Natural killer cell (primary cell): ENCODE measurements around the gene LSAMP. TPM values are rescaled to one million over a fixed set of nuclear protein-coding genes. Genes with fewer than 3 reads are reported as not detected.

Experiments
- ATAC-seq, 3 donors: fragments of 150-1000 bp in 2 of 3; fragments of 200-7000 bp in 1 of 3; cut with Tn5 transposase; 1 replicate in 1 of 3; 2 replicates in 2 of 3; pipeline ENCODE4 v1.10.0; 2021; ENCODE audit warnings: mild to moderate bottlenecking in 2 of 3, moderate library complexity in 2 of 3
- DNase-seq, 2 donors: peaks; one replicate each; pipeline versions ENCODE4 v3.0.0 to v3.0.0-alpha.2; 2013 to 2021; ENCODE audit warnings: mixed read lengths in 1 of 2
- H3K27ac ChIP-seq: one replicate; pipeline ENCODE4 v1.5.1; 2013; ENCODE audit warnings: mild to moderate bottlenecking, low read length
- H3K27me3 ChIP-seq: one replicate; pipeline ENCODE4 v1.6.1; 2013; ENCODE audit warnings: low read length; ENCODE audit not compliant: control insufficient read depth, insufficient read depth
- H3K36me3 ChIP-seq: one replicate; pipeline ENCODE4 v1.6.1; 2013; ENCODE audit warnings: low read length; ENCODE audit not compliant: control insufficient read depth, insufficient read depth
- H3K4me1 ChIP-seq: one replicate; pipeline ENCODE4 v1.6.1; 2013; ENCODE audit warnings: low read length; ENCODE audit not compliant: control insufficient read depth, insufficient read depth
- H3K4me3 ChIP-seq: one replicate; pipeline ENCODE4 v1.5.1; 2013; ENCODE audit warnings: low read length
- H3K9me3 ChIP-seq: one replicate; pipeline ENCODE4 v1.6.1; 2013; ENCODE audit warnings: low read length; ENCODE audit not compliant: control insufficient read depth, insufficient read depth
- H3K27ac Mint-ChIP-seq, 2 donors: one replicate each; pipeline ENCODE4 v1.8.0; 2022; ENCODE audit warnings: mild to moderate bottlenecking in 2 of 2, mixed read lengths in 2 of 2, moderate library complexity in 1 of 2
- H3K27me3 Mint-ChIP-seq, 2 donors: one replicate each; pipeline ENCODE4 v1.8.0; 2022; ENCODE audit warnings: low read depth in 2 of 2, mixed read lengths in 2 of 2
- H3K36me3 Mint-ChIP-seq: one replicate; pipeline ENCODE4 v1.8.0; 2022; ENCODE audit warnings: mixed read lengths
- H3K4me1 Mint-ChIP-seq, 2 donors: one replicate each; pipeline ENCODE4 v1.8.0; 2022; ENCODE audit warnings: mixed read lengths in 2 of 2
- H3K4me3 Mint-ChIP-seq: one replicate; pipeline ENCODE4 v1.8.0; 2022; ENCODE audit warnings: mild to moderate bottlenecking, moderate library complexity, mixed read lengths
- H3K9me3 Mint-ChIP-seq, 2 donors: one replicate each; pipeline ENCODE4 v1.8.0; 2022; ENCODE audit warnings: mixed read lengths in 2 of 2
- CTCF ChIP-seq: fragments of 200-600 bp; IDR thresholded peaks from one replicate; pipeline ENCODE4 v1.8.0; 2022; ENCODE audit warnings: antibody characterized with exemption
- WGBS: methylation state at CpG from one replicate; pipeline ENCODE4 v1.1.7; 2013; ENCODE audit warnings: missing lambda C conversion rate; ENCODE audit not compliant: insufficient coverage; 5-methylcytosine and 5-hydroxymethylcytosine counted together
- intact Hi-C: fragments of 100-400 bp; cut with micrococcal nuclease; formaldehyde crosslinking; loops from one replicate; pipeline ENCODE4 v1.14.2; 2022
- total RNA-seq, 4 donors: library from RNA; stranded (reverse); fragments of 120-200 nt in 1 of 4; gene quantifications; one replicate each; pipeline versions ENCODE4 v1.2.3 to v1.2.4, GENCODE V29; 2013 to 2022

The LSAMP gene
- total RNA-seq, 3 donors from 2014 or later (not counting 1 experiment from before 2014, with no cell fraction given), result not detected

- DNase-seq, result no peak
- Histone ChIP-seq H3K9me3 (no peaks in the 10 kb centered on the region), H3K36me3 (no peaks in the 10 kb centered on the region), H3K4me3 (no peak overlapping the region), H3K4me1 (no peaks in the 10 kb centered on the region), H3K27me3 (no peaks in the 10 kb centered on the region), H3K27ac (no peak overlapping the region)
- no peak for TF ChIP-seq CTCF
- Mint-ChIP-seq H3K9me3 (peaks cover 10 to 19% of the 10 kb centered on the region in 2 donors), H3K36me3 (no peaks in the 10 kb centered on the region), H3K4me3 (no peak overlapping the region), H3K27me3 (no peaks in the 10 kb centered on the region), H3K4me1 (no peaks in the 10 kb centered on the region), H3K27ac (no peak overlapping the region)
- 31% methylated on average over 3 of the region's 3 CpGs for WGBS
- intact Hi-C loops, result no loop called here
- no peak for ATAC-seq
Observed at GRCh38 chr3:116423374-116423773, 21.9 kb downstream of the LSAMP start.

DNA sequence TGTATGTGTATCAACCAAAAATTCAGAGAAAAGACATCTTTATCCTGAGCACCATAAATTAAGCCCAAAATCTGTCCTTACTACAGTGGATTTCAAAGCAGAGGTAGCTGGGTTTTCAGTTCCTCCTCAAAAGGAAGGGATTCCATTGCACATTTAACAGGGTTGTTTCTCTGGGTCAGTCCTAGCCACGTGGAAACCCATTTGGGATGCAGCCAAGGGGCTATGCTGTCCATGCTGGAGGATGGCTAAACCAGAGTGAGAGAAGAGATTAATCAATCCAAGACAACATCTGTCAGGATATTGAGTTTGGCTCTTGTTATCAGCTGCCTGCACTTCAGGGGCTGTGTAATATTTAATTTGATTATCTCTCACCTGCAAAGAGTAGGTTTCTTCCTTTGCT is 28.1 kb downstream of the LSAMP start:
- no peaks in the 10 kb centered on the region for H3K36me3 Mint-ChIP-seq
- intact Hi-C loops, result no loop called here

DNA sequence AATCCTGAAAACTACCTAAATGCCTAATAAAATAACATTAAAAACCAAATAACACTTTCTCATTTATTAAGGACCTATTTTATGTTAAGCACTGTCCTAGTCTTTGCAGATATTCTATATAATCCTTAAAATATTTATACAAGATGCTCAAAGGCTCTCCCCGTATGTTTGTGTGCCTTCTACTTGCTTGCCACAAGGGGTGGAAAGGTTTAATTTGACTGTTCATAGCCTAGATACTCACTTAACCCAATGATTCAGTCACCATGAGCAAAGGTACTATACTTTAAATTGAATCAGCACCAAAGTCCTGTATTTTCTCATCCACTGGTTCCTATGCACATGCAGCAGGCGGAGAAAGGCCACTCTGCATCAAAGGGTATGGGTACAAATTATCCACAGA is 32.0 kb downstream of the LSAMP start:
- ATAC-seq, result no peak
- Mint-ChIP-seq H3K27ac (no peak overlapping the region), H3K27me3 (no peaks in the 10 kb centered on the region), H3K9me3 (peaks cover 7 to 10% of the 10 kb centered on the region in 2 donors), H3K4me3 (no peak overlapping the region), H3K36me3 (no peaks in the 10 kb centered on the region), H3K4me1 (no peaks in the 10 kb centered on the region)
- TF ChIP-seq CTCF, result no peak
- Histone ChIP-seq H3K36me3 (no peaks in the 10 kb centered on the region), H3K9me3 (no peaks in the 10 kb centered on the region), H3K4me1 (no peaks in the 10 kb centered on the region), H3K4me3 (no peak overlapping the region), H3K27me3 (no peaks in the 10 kb centered on the region), H3K27ac (no peak overlapping the region)
- intact Hi-C loops, result no loop called here
- no peak for DNase-seq
- WGBS, result 68% methylated on average over 2 of the region's 2 CpGs

More for the DNA sequence above, 28.1 kb downstream of the LSAMP start:
- Histone ChIP-seq H3K27me3 (no peaks in the 10 kb centered on the region), H3K27ac (no peak overlapping the region), H3K4me3 (no peak overlapping the region), H3K9me3 (no peaks in the 10 kb centered on the region), H3K36me3 (no peaks in the 10 kb centered on the region), H3K4me1 (no peaks in the 10 kb centered on the region)
- no peaks in the 10 kb centered on the region for H3K27me3 Mint-ChIP-seq
- H3K4me3 Mint-ChIP-seq, result no peak overlapping the region
- DNase-seq (no peak), ATAC-seq (no peak)
- H3K9me3 Mint-ChIP-seq, result peaks cover 11 to 14% of the 10 kb centered on the region in 2 donors
- TF ChIP-seq CTCF, result no peak
- 27% methylated on average over 1 of the region's 1 CpG for WGBS
- H3K27ac Mint-ChIP-seq, result no peak overlapping the region
- H3K4me1 Mint-ChIP-seq, result no peaks in the 10 kb centered on the region

- H3K27ac ChIP-seq, result no peak overlapping the region
- peaks cover 4 to 8% of the 10 kb centered on the region in 2 donors for H3K9me3 Mint-ChIP-seq
- no peaks in the 10 kb centered on the region for H3K36me3 Mint-ChIP-seq
- no peak overlapping the region for H3K4me3 ChIP-seq
- no peak for TF ChIP-seq CTCF
- no peaks in the 10 kb centered on the region for H3K27me3 Mint-ChIP-seq
- no peak for DNase-seq
- no peaks in the 10 kb centered on the region for H3K4me1 Mint-ChIP-seq
- no peaks in the 10 kb centered on the region for H3K36me3 ChIP-seq
- H3K27ac Mint-ChIP-seq, result no peak overlapping the region
- H3K27me3 ChIP-seq, result no peaks in the 10 kb centered on the region
- no peak overlapping the region for H3K4me3 Mint-ChIP-seq
- WGBS, result 87% methylated on average over 2 of the region's 2 CpGs
- no peaks in the 10 kb centered on the region for H3K9me3 ChIP-seq
- intact Hi-C loops, result no loop called here
- H3K4me1 ChIP-seq, result no peaks in the 10 kb centered on the region
- ATAC-seq, result no peak
Observed at GRCh38 chr3:116408473-116408872, 36.8 kb downstream of the LSAMP start.
